NCI-H2029 (cell line): ENCODE measurements around the gene PMM2.

Source experiments
- DNase-seq: peaks from one replicate; lab custom pipeline; 2025; lab: John Stamatoyannopoulos, UW

Gene PMM2

DNA sequence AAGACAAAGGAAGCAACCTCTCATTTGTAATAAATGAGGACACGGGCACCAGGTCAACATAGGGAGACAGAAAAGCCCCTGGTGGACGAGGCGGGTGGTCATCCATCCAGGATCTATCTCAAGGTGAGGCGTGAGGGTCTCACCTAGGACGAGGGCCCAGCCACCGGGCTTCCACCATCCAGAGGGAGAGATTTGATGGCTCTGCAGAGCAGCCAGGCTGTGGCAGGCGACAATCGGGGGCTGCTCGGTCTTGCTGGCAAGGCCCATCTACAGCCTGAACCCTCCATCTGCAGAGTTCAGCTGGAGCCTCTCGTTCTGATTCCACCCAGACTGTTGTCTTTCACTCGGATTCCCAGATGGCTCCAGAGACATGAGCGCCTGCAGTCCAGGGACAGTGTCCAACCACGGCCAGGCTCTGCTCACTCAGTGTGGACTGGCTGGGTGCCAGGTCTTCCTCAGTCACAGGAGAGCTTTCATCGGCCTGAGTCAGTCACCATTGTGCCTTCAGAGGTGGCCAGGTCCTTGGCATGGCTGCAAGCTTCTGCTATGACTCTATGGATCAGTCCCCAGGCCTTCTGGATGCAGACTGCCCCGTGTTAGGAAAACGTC lies 90.4 kb downstream of the PMM2 start:
- DNase-seq, result peak; percentile 54

DNA sequence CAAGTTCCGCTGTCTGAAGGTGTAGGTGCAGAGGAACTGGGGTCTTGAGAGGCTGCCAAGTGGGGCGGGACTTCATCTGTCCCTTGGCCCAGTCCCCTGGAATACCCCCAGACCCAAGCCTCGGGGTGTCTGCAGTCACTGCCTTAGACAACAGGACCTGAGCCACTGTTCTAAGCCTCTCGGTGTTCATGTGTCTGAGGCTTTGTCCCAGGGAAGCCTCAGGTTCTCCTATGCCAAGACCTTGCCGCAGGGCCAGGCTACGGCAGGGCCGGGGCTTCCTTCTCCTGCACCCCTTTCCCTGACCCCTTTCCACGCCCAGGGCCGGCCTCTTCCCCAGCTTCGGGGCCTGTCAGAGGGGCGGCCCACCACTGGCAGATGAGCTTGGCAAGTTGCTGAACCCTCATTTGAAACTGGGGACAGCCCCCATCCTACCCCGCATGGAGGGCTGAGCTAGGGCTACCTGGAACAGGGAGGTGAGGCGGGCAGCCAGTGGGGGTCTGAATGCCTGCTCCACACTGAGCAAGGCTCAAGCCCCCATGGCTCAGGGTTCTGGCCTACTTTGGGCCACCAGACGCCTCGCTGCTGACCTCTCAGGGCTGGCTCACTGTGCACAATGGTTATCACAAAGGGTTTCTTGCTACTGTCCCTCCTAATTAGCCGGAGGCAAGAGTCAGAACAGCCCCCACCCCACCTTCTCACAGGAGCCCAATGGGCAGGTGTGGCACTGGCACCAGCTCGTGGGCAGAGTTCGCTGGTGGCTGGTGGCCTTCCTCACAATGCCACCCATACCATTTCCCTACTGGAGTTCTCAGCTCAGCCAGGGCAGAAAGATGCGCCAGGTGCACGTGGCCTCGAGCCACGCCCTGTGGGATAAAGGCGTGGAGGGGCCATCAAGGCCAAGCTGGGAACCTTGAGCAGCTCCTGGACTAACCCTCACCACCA lies 91.6 kb downstream of the PMM2 start:
- no peak for DNase-seq

DNA sequence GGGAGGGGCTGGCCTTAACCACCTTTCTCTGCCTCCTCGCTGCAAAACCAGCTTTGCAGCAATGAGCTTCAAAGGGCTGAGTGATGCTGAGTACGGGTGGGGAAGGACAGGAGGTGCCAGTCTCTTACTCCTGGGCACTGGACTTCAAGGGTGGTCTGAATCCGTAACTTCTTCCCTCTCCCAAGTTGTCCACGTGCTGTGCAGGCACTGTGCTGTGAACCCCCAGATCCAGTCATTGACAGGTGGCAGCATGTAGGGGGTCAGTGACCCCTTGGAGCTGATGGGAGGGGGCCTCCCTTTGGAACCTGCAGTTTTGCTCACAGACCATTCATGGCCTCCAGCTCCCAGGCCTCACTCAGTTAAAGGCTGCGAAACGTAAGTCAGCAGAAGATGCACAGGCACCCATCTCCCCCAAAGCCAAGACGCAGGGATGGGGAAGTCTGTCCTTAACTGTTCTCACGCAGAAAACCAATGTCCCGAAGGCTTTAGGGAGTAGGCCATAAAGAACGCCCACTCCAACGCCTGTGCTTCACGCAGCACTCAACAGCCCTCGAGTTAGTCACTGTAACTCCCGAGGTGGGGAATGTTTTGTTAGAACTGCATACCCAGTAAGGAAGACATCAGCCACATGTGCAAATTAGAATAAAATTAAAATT lies 92.4 kb downstream of the PMM2 start:
- DNase-seq, result no peak

DNA sequence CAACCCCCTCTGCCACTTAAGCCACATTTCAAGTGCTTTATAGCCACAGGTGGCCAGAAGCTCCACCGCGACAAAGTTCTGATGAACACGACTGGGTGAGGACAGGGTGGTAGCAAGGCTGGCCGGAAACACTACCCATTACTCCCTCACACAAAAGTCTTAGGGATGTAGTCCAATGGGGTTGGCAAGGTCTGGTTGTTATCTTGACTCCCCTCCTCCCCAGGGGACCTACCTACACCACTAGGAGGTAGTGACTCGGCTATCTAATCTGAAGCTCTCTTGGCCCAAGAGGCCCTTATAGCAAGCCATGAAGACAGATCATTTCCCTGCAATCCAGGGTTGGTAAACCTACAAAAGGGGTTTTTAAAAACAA lies 92.9 kb downstream of the PMM2 start:
- no peak for DNase-seq

DNA sequence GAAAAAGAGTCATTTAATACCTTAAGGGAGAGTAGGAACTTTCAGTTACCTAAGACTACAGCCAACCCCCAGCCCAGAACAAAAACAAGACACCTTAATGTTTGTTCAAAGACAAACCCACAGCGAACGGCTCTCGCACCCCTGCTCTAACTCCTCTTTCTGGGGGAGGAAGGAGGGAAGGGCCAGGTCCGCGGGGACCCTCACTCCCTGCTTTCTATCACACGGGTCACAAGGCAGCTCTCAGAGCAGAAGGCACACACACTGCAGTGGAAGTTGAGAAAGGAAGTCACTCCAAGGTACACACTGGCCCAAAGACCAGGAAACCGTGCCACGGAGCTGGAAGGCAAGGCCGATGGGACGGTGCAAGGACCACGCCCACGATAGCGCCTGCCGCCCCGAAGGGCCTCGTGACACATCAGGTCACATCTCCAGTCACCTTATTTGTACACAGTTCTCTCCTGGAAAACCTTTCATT lies 94.5 kb downstream of the PMM2 start:
- DNase-seq, result no peak

DNA sequence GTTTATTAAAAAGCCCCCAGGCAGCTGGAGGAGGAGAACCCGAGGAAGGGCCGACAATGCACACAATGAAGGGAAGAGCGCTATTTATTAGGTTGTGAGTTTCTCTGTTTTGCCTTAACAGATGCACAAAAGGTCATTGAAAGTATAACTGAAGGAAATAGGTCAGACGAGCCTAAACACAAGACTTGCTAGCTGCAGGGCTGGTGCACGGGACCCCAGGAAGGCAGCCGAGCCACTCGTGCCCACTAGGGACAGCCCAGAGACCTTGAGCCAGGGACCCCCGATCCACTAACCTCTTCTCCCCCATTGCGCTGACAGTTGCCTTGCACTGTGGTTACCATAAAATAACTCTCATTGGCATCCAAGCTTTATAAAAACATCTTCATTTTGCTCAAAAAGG lies 95.8 kb downstream of the PMM2 start:
- no peak for DNase-seq

DNA sequence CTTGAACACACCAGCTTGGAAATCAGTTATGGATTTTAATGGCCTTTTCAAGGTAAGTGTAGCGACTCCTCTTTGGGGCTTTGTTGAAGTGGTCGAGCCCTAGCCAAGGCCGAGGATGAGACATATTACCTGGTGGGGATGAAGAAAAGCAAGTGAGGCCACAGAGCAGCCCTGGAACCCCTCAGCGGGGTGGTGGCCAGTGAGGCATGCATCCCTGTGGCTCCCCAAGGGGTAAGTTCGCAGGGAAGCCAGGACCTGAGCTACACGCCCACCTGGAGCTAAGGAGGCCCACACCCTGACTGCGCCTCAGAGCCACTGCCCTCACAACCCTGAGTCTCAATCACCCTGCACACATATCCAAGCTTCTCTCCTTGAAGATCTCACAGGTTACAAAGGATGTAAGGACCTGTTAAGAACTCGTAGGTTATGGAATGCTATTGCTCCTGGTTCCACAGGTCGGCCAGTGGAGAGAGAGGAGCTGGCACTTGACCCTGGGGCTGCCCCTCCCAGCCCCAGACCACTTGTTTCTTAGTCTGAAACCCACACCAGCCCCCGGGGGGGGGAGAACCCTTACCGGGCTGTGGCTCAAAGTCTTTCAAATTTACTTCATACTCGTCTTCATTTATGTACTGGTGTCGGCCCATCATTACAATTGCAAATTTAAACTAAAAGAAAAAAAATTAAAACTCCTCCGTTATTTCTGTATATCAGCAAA lies 96.5 kb downstream of the PMM2 start:
- DNase-seq, result no peak

DNA sequence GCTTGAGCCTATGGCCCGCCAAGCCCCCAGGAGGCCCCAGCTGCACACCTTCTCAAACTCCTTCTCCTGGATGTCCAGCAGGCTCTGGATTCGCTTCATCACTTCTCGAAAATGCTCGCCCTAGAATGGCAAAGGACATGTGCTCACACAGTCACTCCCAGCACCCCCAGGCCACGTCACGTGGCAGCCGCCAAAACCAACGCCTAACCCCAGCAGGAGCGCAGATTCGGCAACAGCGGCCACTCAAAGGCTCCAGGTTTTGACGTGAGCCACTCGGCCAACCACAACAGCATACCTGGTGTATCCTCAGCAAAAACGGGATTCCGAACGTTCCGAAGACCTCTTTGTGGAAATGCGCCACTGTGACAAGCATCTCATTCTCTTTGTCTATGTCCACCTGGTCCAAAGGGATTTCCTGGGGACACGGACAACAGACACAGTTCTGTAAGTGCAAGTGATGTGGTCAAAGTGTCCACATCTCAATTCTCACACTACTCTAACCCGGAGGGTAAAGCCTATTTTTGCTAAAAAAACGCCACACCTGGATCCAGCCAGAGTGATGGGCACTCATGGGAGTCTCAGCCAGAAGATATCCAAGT lies 97.2 kb downstream of the PMM2 start:
- no peak for DNase-seq

DNA sequence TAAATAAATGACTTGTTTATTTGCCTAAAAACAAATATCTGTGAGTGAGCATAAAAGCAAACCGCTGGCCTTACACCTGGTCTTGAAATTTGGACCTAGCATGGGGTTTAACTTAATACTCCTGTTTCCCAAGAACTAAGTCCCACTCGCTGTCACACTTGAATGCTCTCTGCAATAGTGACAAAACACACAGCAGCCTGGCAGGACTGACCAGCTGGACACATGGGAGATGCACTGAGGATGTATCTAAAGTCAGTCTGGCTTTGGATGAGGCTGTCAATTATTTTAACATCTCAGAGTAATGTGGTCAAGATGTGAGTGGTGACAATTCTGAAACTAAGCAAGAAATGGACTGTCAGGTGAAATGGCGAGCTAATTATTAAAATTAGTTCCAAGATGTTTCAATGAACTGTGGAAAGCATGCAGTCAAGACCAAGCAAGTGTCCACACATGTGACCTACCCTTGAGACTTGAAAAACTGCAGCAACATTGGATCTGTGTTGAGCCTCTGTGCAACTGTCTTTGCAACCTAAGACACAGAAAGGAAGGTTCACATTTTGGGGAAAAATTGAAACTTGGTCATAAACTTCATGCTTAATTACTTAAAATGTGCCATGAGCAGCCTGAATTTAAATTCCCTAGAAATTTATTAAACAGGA lies 101.2 kb downstream of the PMM2 start:
- DNase-seq, result no peak
